MCF 10A (cell line): ENCODE measurements around the gene ALS2. TPM values are rescaled to one million over a fixed set of nuclear protein-coding genes. Genes with fewer than 3 reads are reported as not detected.
"Not testable (repeated sequence)": the region's sequence is repeated elsewhere in the genome, so short reads cannot be mapped to it uniquely, and the experiment has no call there.

ENCODE experiments used
- BruUV-seq: library from RNA; stranded (reverse); fragments of 400-500 nt; replicated peaks from 2 replicates; lab custom pipeline; 2021; lab: Mats Ljungman, UMichigan
- CTCF ChIA-PET: fragments of 300-600 bp; sonication (Branson Sonifier 250); formaldehyde crosslinking; extraction: SDS; loops from one replicate; lab custom pipeline; 2021; ENCODE audit warnings: antibody characterized with exemption, inconsistent platforms; lab: Yijun Ruan, JAX
- POLR2A ChIA-PET: fragments of 300-600, 350-650 bp; sonication (Branson Sonifier 250); formaldehyde crosslinking; extraction: SDS; loops from one replicate; lab custom pipeline; 2020; ENCODE audit warnings: antibody characterized with exemption, inconsistent platforms; lab: Yijun Ruan, JAX
- DNase-seq: peaks from one replicate; pipeline ENCODE4 v3.0.0-alpha.2; 2018; ENCODE audit not compliant: unreplicated experiment
- H3K27ac Mint-ChIP-seq: one replicate; pipeline ENCODE4 v1.8.0; 2022; ENCODE audit warnings: mild to moderate bottlenecking, low read depth, mixed read lengths; ENCODE audit not compliant: unreplicated experiment
- H3K27me3 Mint-ChIP-seq: one replicate; pipeline ENCODE4 v1.8.0; 2022; ENCODE audit warnings: mixed read lengths; ENCODE audit not compliant: insufficient read depth, unreplicated experiment
- H3K36me3 Mint-ChIP-seq: one replicate; pipeline ENCODE4 v1.8.0; 2022; ENCODE audit warnings: mild to moderate bottlenecking, moderate library complexity, mixed read lengths; ENCODE audit not compliant: insufficient read depth, unreplicated experiment
- H3K4me1 Mint-ChIP-seq: one replicate; pipeline ENCODE4 v1.8.0; 2022; ENCODE audit warnings: mixed read lengths; ENCODE audit not compliant: insufficient read depth, unreplicated experiment
- H3K4me3 Mint-ChIP-seq: one replicate; pipeline ENCODE4 v1.8.0; 2022; ENCODE audit warnings: mild to moderate bottlenecking, moderate library complexity, mixed read lengths; ENCODE audit not compliant: unreplicated experiment
- H3K9me3 Mint-ChIP-seq: one replicate; pipeline ENCODE4 v1.8.0; 2022; ENCODE audit warnings: mixed read lengths; ENCODE audit not compliant: unreplicated experiment
- intact Hi-C: fragments of 100-400 bp; cut with micrococcal nuclease; formaldehyde crosslinking; loops from 2 replicates; pipeline ENCODE4 v1.14.1; 2022
- total RNA-seq: library from RNA; stranded (reverse); gene quantifications from 2 replicates; pipeline ENCODE4 v1.2.3, GENCODE V29; 2022
- TF ChIP-seq, protein P1 (sequence below): fragments of 200-600 bp; IDR thresholded peaks from one replicate; pipeline ENCODE4 v1.8.0; 2022; ENCODE audit warnings: antibody characterized with exemption, mild to moderate bottlenecking; ENCODE audit not compliant: unreplicated experiment

ALS2 gene
- total RNA-seq, 1 experiment from 2014 or later = 14.6 TPM

DNA sequence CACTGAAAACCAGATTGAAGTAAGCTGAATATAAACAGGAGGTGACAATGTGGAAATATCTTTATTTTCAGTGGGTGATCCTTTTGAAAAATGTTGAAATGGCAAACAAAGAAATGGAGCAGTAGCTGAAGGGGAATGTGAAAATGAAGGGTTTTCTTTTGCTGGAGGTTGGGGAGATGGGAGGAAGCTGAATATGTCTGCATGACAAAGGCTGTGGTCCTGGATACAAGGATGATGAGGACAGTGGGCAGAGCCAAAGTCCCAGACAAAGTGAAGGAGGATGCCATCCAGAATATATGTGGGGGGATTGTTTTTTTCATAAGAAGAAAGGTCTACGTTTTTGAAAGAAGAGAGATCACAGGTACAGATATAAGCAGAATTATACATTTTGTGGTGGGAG is 6.7 kb downstream of the ALS2 start:
- Mint-ChIP-seq H3K4me3 (no peak overlapping the region), H3K4me1 (peaks cover 12% of the 10 kb centered on the region), H3K9me3 (no peaks in the 10 kb centered on the region), H3K27ac (no peak overlapping the region), H3K36me3 (no peaks in the 10 kb centered on the region), H3K27me3 (no peaks in the 10 kb centered on the region)
- TF ChIP-seq, protein P1, sequence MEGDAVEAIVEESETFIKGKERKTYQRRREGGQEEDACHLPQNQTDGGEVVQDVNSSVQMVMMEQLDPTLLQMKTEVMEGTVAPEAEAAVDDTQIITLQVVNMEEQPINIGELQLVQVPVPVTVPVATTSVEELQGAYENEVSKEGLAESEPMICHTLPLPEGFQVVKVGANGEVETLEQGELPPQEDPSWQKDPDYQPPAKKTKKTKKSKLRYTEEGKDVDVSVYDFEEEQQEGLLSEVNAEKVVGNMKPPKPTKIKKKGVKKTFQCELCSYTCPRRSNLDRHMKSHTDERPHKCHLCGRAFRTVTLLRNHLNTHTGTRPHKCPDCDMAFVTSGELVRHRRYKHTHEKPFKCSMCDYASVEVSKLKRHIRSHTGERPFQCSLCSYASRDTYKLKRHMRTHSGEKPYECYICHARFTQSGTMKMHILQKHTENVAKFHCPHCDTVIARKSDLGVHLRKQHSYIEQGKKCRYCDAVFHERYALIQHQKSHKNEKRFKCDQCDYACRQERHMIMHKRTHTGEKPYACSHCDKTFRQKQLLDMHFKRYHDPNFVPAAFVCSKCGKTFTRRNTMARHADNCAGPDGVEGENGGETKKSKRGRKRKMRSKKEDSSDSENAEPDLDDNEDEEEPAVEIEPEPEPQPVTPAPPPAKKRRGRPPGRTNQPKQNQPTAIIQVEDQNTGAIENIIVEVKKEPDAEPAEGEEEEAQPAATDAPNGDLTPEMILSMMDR = no peak
- ChIA-PET CTCF (interaction anchor here (0.6 to 1.5 kb wide), 2 partner anchors 10 to 1112 kb away, joined by 3 to 7 read pairs; no protein-coding TSS in a partner anchor), POLR2A (no interaction called here)
- intact Hi-C loops = no loop called here
- BruUV-seq = no TSS peak
- no peak for DNase-seq

- Mint-ChIP-seq H3K36me3 (peaks cover 16% of the 10 kb centered on the region), H3K9me3 (no peaks in the 10 kb centered on the region), H3K27ac (no peak overlapping the region), H3K27me3 (no peaks in the 10 kb centered on the region), H3K4me3 (no peak overlapping the region), H3K4me1 (peaks cover 5% of the 10 kb centered on the region)
- no TSS peak for BruUV-seq
- ChIA-PET CTCF (interaction anchor here (0.7 to 0.8 kb wide), 2 partner anchors 26 to 551 kb away, joined by 3 read pairs; no protein-coding TSS in a partner anchor), POLR2A (interaction anchor here (3.4 kb wide), 1 partner anchor 10 kb away, joined by 16 read pairs; the partner anchor contains the start of gene ALS2)
- intact Hi-C loops = no loop called here
- DNase-seq = no peak
- TF ChIP-seq, protein P1 = no peak
Measured at GRCh38 chr2:201769666-201770373, 10.9 kb downstream of the ALS2 start.

DNA sequence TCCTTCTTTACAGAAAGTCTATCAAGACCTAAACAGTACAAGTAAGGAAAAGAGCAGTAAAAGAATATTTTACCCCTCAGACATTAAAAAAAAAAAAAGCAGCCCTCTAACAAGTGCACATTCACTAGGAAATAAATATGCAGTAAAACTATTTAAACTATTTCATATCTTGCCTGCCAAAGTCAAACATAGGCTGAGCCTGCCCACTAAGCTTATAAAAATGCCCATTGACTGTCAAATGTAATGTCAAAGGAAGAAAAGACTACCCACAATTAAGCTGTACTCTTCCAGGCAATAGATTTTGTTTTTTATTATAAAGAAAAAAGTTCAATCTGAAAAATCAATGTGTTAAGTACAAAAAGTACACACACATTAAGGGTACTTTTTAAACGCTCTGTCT is 11.8 kb downstream of the ALS2 start:
- no TSS peak for BruUV-seq
- DNase-seq = no peak
- Mint-ChIP-seq H3K4me1 (peaks cover under 1% of the 10 kb centered on the region), H3K4me3 (no peak overlapping the region), H3K27me3 (no peaks in the 10 kb centered on the region), H3K36me3 (peaks cover 25% of the 10 kb centered on the region), H3K27ac (no peak overlapping the region), H3K9me3 (no peaks in the 10 kb centered on the region)
- POLR2A ChIA-PET = interaction anchor here (0.8 to 3.4 kb wide), 3 partner anchors 8 to 12 kb away, joined by 3 to 16 read pairs (median 3); partner anchors contain the start of gene ALS2
- CTCF ChIA-PET = interaction anchor here (1.0 kb wide), 1 partner anchor 66 kb away, joined by 4 read pairs; no protein-coding TSS in a partner anchor
- intact Hi-C loops = no loop called here
- TF ChIP-seq, protein P1 = no peak

DNA sequence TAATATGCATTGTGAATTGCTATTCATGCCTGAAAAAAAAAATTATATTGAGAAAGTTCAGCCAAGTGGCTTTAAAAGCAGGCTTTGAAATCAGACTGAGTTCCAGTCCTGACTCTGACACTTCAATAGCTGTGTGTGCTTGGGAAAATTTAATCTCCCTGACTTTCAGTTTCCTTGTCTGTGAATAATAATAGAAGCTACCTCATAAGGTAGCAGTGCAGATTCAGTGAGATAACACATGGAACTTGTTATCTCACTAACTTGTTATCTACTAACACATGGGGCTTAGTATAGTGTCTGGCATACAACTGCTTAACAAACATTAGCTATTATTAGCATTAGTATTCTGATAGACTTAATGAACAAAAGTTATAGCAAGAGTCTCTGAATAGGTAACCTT is 14.9 kb downstream of the ALS2 start:
- BruUV-seq = no TSS peak
- ChIA-PET CTCF (interaction anchor here (0.8 kb wide), 1 partner anchor 10 kb away, joined by 3 read pairs; no protein-coding TSS in a partner anchor), POLR2A (interaction anchor here (0.8 kb wide), 1 partner anchor 11 kb away, joined by 4 read pairs; no protein-coding TSS in a partner anchor)
- Mint-ChIP-seq H3K27ac (no peak overlapping the region), H3K9me3 (no peaks in the 10 kb centered on the region), H3K27me3 (no peaks in the 10 kb centered on the region), H3K4me1 (no peaks in the 10 kb centered on the region), H3K4me3 (no peak overlapping the region), H3K36me3 (peaks cover 49% of the 10 kb centered on the region)
- intact Hi-C loops = no loop called here
- TF ChIP-seq, protein P1 = no peak
- no peak for DNase-seq

GRCh38 chr2:201764469-201764868 is 16.3 kb downstream of the ALS2 start:
- ChIA-PET CTCF (interaction anchor here (0.5 to 1.9 kb wide), 4 partner anchors 9 to 31 kb away, joined by 3 to 7 read pairs (median 4); no protein-coding TSS in a partner anchor), POLR2A (interaction anchor here (0.7 to 1.5 kb wide), 3 partner anchors 14 to 65 kb away, joined by 3 to 6 read pairs (median 4); no protein-coding TSS in a partner anchor)
- BruUV-seq, DNase-seq, H3K4me3 Mint-ChIP-seq, H3K27ac Mint-ChIP-seq, H3K27me3 Mint-ChIP-seq, intact Hi-C loops, H3K4me1 Mint-ChIP-seq, H3K9me3 Mint-ChIP-seq: not testable (repeated sequence)
- peaks cover 60% of the 10 kb centered on the region for H3K36me3 Mint-ChIP-seq
